GM12801 (cell line): ENCODE data around the gene APOD.

ENCODE experiments used
- TF ChIP-seq, protein P1 (sequence below): IDR thresholded peaks from one replicate; pipeline ENCODE4 v1.5.1; 2011; ENCODE audit warnings: control low read depth; ENCODE audit not compliant: insufficient read length; ENCODE audit errors: extremely low read depth

Gene APOD

DNA sequence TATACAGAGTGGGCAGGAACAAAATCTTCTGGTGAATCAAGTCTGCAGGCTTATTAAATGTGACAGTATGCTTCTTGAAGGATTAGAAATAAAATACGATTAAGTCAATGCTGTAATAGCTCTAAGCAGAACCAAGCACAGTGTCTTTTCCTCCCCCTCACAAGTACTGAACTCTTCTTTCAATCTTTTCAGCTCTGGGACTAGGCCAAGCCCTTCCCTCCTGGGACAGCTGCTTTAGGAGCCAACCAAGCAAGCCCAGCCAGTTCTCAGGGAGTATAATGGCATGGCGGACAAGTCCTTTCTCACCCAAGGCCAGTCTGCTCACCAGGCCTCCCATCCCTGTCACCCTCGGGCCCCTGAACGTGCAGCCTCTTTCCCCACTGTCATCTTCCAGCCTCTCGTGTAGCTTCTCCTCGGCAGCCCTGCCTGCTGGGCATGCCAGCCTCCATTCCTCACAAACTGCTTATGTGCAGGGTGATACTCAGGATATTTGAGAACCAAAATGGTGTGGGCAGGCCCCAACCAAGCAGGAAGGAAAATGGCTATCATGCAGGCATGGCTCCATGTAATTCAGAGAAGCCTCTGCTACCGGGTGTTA, 32.3 kb downstream of the APOD start:
- TF ChIP-seq, protein P1, sequence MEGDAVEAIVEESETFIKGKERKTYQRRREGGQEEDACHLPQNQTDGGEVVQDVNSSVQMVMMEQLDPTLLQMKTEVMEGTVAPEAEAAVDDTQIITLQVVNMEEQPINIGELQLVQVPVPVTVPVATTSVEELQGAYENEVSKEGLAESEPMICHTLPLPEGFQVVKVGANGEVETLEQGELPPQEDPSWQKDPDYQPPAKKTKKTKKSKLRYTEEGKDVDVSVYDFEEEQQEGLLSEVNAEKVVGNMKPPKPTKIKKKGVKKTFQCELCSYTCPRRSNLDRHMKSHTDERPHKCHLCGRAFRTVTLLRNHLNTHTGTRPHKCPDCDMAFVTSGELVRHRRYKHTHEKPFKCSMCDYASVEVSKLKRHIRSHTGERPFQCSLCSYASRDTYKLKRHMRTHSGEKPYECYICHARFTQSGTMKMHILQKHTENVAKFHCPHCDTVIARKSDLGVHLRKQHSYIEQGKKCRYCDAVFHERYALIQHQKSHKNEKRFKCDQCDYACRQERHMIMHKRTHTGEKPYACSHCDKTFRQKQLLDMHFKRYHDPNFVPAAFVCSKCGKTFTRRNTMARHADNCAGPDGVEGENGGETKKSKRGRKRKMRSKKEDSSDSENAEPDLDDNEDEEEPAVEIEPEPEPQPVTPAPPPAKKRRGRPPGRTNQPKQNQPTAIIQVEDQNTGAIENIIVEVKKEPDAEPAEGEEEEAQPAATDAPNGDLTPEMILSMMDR = no peak

DNA sequence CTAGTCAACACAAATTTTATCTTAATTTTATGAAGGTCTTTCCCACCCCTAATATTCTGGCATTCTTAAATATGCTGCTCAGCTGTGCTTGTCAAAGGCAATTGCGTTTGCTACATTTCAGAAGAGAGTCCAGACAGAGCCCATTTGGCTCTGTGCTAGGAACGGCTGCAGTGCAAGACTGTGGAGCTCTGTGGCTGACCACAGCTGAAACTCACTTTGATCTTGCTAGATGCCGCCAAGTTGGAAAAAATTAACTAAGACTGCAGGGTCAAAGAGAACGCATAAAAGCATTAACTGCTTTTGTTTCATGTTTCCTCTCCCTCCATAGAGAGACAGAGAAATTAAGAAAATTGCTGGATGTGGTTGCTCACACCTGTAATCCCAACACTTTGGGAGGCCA, 33.0 kb downstream of the APOD start:
- TF ChIP-seq, protein P1 = no peak

DNA sequence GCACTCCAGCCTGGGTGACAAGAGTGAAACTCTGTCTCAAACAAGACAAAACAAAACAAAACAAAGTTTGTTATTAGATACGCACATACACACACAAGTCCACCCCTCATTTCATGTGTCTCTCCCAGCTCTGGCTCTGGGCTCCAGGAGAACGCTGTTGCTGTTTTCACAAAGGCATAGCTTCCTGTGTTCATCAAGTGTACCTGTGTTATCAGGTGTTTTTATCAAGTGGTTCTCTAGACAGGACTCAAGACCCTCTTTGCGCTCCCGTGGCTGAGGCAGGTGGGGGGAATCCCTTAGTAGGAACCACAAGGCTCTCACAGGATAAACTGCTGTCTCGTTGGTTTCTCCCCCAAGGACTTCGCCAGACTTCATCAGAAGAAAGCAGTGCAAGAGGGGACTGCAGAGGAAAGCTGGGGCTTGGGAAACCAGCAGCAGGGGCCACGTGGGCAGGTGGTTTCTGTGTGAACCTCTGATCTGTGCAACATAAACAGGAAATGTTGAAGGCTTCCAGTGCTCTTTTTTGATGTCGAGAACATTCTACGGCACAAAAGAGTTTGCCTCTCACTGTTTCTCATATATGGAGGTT, 33.7 kb downstream of the APOD start:
- TF ChIP-seq, protein P1 = no peak

DNA sequence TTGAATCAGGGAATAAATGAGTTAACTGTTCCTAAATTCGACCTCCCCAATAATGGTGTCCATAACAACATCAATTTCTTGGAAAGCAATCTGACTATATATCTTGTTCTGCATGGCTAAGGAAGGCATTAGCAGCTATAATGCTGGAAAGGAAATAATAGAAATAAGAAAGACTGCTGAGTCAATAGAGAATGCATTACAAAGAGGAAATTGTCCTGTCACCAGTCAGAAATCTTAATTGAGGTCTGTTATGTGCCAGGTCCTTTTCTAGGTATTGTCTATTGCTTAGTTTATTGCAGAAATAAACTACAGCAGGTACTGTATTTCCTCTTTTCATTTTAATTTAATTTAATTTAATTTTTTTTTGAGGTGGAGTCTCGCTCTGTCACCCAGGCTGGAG, 34.8 kb downstream of the APOD start:
- TF ChIP-seq, protein P1 = no peak

DNA sequence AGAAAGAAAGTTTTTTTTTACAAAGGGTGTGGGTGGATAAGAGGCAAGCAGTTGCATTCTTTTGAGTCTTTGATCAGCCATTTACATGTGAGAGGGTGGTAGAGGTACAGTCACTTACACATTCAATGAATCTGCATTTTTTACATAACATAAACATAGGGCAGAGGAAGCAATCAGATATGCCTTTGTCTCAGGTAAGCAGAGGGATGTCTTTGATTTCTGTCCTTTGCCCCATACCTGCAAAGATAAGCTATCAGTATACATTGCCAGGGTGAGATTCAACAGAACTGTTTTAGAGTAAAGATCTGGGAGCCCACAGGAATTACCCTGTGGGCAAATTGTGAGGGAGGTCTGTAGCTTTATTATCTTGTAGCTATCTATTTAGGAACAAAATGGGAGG, 35.2 kb downstream of the APOD start:
- TF ChIP-seq, protein P1 = no peak

DNA sequence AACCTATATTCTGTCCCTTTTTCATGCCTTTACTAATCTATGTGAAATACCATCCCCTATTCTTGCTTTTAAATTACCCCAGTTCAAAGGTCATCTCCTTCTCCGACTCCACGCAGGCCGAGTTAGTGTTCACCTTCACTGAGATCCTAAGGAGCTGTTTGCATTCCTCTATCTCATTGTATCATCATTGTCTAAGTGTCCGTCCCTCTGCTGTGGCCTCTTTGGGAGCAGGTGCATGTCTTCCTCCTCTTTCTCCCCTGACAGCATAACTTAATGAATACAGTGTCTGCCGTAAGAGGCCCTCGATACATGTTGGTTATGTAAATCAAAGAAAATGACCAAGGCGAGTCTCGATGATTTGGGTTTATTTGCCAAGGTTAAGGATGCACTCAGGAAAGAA, 35.7 kb downstream of the APOD start:
- TF ChIP-seq, protein P1 = no peak

DNA sequence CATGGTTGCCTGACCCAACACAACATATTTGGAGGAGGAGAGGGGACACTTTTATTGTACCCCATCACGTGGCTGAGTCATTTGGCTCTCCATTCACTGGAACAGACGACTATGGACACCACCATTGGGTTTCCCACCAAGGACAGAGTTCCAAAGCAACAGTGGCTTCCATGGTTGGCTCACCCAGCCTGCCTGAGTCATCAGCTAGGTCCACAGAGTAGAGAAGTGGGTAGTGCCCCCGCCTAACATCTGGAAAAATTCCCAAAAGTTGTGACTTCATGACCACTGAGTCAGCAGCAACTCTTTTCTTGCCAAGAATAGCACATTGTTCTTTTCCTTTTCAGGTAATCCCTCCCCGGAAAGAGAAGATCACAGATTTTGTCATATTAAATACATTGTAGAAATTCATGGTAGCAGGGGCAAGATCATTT, 37.6 kb downstream of the APOD start:
- TF ChIP-seq, protein P1 = no peak
